HL-60 (cell line): Measurements from ENCODE around the gene SORCS1.

Experiments
- DNase-seq, 2 experiments: peaks; one replicate each; pipeline ENCODE4 v3.0.0-alpha.2; 2010 to 2020; ENCODE audit warnings: low read depth in 1 of 2, low spot score in 1 of 2
- H3K27ac ChIP-seq: fragments of 250-450 bp; sonication (Bioruptor Pico); replicated peaks from 2 replicates; pipeline ENCODE4 v1.5.1; 2020; ENCODE audit warnings: mild to moderate bottlenecking, moderate library complexity
- H3K27me3 ChIP-seq: fragments of 250-450 bp; sonication (Bioruptor Pico); 2 replicates; pipeline ENCODE4 v1.5.1; 2021; ENCODE audit warnings: mild to moderate bottlenecking, moderate library complexity; ENCODE audit not compliant: insufficient read depth, poor library complexity, severe bottlenecking
- H3K4me3 ChIP-seq: replicated peaks from 2 replicates; pipeline ENCODE4 v1.5.1; 2011; ENCODE audit warnings: mild to moderate bottlenecking, control low read depth, low read length; ENCODE audit not compliant: insufficient read depth
- GABPA ChIP-seq: IDR thresholded peaks from 2 replicates; pipeline ENCODE4 v1.6.1; 2012; ENCODE audit warnings: low read depth
- POLR2AphosphoS5 ChIP-seq: IDR thresholded peaks from 2 replicates; pipeline ENCODE4 v1.6.1; 2012; ENCODE audit warnings: low read depth
- SPI1 ChIP-seq: IDR thresholded peaks from 2 replicates; pipeline ENCODE4 v1.6.1; 2012; ENCODE audit warnings: low read depth, mild to moderate bottlenecking, borderline replicate concordance
- TF ChIP-seq, protein P1 (sequence below): IDR thresholded peaks from one replicate; pipeline ENCODE4 v1.5.1; 2011; ENCODE audit warnings: low read length, control low read depth, inconsistent platforms; ENCODE audit not compliant: insufficient read depth
- TF ChIP-seq, protein P2 (sequence below): IDR thresholded peaks from 2 replicates; pipeline ENCODE4 v1.6.1; 2012; ENCODE audit warnings: low read depth; ENCODE audit not compliant: insufficient replicate concordance

SORCS1 gene

GRCh38 chr10:106661767-106662140, 502.8 kb downstream of the SORCS1 start:
- no peak overlapping the region for H3K27ac ChIP-seq
- no peaks in the 10 kb centered on the region for H3K27me3 ChIP-seq
- TF ChIP-seq, protein P1, sequence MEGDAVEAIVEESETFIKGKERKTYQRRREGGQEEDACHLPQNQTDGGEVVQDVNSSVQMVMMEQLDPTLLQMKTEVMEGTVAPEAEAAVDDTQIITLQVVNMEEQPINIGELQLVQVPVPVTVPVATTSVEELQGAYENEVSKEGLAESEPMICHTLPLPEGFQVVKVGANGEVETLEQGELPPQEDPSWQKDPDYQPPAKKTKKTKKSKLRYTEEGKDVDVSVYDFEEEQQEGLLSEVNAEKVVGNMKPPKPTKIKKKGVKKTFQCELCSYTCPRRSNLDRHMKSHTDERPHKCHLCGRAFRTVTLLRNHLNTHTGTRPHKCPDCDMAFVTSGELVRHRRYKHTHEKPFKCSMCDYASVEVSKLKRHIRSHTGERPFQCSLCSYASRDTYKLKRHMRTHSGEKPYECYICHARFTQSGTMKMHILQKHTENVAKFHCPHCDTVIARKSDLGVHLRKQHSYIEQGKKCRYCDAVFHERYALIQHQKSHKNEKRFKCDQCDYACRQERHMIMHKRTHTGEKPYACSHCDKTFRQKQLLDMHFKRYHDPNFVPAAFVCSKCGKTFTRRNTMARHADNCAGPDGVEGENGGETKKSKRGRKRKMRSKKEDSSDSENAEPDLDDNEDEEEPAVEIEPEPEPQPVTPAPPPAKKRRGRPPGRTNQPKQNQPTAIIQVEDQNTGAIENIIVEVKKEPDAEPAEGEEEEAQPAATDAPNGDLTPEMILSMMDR: no peak
- TF ChIP-seq POLR2AphosphoS5 (no peak), GABPA (no peak), SPI1 (no peak)
- TF ChIP-seq, protein P2, sequence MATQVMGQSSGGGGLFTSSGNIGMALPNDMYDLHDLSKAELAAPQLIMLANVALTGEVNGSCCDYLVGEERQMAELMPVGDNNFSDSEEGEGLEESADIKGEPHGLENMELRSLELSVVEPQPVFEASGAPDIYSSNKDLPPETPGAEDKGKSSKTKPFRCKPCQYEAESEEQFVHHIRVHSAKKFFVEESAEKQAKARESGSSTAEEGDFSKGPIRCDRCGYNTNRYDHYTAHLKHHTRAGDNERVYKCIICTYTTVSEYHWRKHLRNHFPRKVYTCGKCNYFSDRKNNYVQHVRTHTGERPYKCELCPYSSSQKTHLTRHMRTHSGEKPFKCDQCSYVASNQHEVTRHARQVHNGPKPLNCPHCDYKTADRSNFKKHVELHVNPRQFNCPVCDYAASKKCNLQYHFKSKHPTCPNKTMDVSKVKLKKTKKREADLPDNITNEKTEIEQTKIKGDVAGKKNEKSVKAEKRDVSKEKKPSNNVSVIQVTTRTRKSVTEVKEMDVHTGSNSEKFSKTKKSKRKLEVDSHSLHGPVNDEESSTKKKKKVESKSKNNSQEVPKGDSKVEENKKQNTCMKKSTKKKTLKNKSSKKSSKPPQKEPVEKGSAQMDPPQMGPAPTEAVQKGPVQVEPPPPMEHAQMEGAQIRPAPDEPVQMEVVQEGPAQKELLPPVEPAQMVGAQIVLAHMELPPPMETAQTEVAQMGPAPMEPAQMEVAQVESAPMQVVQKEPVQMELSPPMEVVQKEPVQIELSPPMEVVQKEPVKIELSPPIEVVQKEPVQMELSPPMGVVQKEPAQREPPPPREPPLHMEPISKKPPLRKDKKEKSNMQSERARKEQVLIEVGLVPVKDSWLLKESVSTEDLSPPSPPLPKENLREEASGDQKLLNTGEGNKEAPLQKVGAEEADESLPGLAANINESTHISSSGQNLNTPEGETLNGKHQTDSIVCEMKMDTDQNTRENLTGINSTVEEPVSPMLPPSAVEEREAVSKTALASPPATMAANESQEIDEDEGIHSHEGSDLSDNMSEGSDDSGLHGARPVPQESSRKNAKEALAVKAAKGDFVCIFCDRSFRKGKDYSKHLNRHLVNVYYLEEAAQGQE: no peak
- no peak overlapping the region for H3K4me3 ChIP-seq
- no peak for DNase-seq

- no peak overlapping the region for H3K4me3 ChIP-seq
- H3K27me3 ChIP-seq: no peaks in the 10 kb centered on the region
- no peak overlapping the region for H3K27ac ChIP-seq
- DNase-seq: no peak
- no peak for TF ChIP-seq GABPA
- no peak for TF ChIP-seq POLR2AphosphoS5
- TF ChIP-seq, protein P1: no peak
- TF ChIP-seq, protein P2: no peak
- no peak for TF ChIP-seq SPI1
Observed at GRCh38 chr10:106661133-106661766, 503.3 kb downstream of the SORCS1 start.

- DNase-seq: no peak
- TF ChIP-seq, protein P1: no peak
- TF ChIP-seq, protein P2: no peak
- TF ChIP-seq POLR2AphosphoS5 (no peak), SPI1 (no peak), GABPA (no peak)
- H3K4me3 ChIP-seq: no peak overlapping the region
- H3K27ac ChIP-seq: no peak overlapping the region
- no peaks in the 10 kb centered on the region for H3K27me3 ChIP-seq
Observed at GRCh38 chr10:106660550-106660949, 504.0 kb downstream of the SORCS1 start.
